IMR-90 (cell line): ENCODE data around the gene RAD51B.
A peak's percentile ranks its signal among the peaks of the same experiment; 100 is the strongest.

ENCODE experiments used
- BHLHE40 ChIP-seq: fragments of 150-350 bp; IDR thresholded peaks from 2 replicates; pipeline ENCODE4 v1.6.1; 2016; ENCODE audit warnings: mild to moderate bottlenecking, low read depth, low read length
- CEBPB ChIP-seq: IDR thresholded peaks from 2 replicates; pipeline ENCODE4 v1.6.1; 2012; ENCODE audit warnings: low read depth, low read length, improper control_type of control experiment
- MXI1 ChIP-seq: IDR thresholded peaks from 2 replicates; pipeline ENCODE4 v1.6.1; 2012; ENCODE audit warnings: low read depth, mild to moderate bottlenecking, low read length, moderate library complexity, borderline replicate concordance
- POLR2A ChIP-seq: IDR thresholded peaks from 2 replicates; pipeline ENCODE4 v1.6.1; 2012; ENCODE audit warnings: mild to moderate bottlenecking, low read depth, low read length
- RCOR1 ChIP-seq: IDR thresholded peaks from 2 replicates; pipeline ENCODE4 v1.6.1; 2012; ENCODE audit warnings: mild to moderate bottlenecking, low read length, improper control_type of control experiment; ENCODE audit not compliant: insufficient replicate concordance
- TF ChIP-seq, protein P1 (sequence below): conservative IDR thresholded peaks from 2 replicates; pipeline ENCODE4 v1.5.1; 2012; ENCODE audit warnings: mild to moderate bottlenecking, low read depth, low read length, improper control_type of control experiment

DNA sequence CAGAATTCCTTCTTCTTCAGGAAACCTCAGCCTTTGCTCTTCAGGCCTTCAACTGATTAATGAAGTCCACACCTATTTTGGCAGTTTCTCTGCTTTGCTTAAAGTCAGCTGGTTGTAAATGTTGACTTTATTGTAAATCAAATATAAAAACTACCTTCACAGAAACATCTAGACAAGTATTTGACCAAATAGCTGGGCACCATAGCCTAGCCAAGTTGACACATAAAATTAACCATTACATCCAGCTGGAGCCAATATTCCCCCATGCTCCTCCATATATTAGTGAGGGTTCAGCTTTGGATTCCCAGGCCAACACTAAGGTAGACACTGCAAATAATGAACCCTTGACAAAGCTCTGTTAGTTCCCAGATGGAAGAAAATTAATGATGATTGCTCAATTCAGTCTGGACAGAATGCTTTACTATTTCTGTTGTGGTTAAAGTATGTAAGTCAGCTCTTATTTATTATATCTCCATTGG, 847.8 kb downstream of the RAD51B start:
- TF ChIP-seq, protein P1, sequence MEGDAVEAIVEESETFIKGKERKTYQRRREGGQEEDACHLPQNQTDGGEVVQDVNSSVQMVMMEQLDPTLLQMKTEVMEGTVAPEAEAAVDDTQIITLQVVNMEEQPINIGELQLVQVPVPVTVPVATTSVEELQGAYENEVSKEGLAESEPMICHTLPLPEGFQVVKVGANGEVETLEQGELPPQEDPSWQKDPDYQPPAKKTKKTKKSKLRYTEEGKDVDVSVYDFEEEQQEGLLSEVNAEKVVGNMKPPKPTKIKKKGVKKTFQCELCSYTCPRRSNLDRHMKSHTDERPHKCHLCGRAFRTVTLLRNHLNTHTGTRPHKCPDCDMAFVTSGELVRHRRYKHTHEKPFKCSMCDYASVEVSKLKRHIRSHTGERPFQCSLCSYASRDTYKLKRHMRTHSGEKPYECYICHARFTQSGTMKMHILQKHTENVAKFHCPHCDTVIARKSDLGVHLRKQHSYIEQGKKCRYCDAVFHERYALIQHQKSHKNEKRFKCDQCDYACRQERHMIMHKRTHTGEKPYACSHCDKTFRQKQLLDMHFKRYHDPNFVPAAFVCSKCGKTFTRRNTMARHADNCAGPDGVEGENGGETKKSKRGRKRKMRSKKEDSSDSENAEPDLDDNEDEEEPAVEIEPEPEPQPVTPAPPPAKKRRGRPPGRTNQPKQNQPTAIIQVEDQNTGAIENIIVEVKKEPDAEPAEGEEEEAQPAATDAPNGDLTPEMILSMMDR: no peak
- TF ChIP-seq CEBPB: peak; percentile 89
- TF ChIP-seq RCOR1: no peak
- no peak for TF ChIP-seq POLR2A
- no peak for TF ChIP-seq BHLHE40
- TF ChIP-seq MXI1: no peak
